GM12891 (cell line): ENCODE data around the gene WEE2.

Experiments used
- PAX5 ChIP-seq: IDR thresholded peaks from 2 replicates; pipeline ENCODE4 v1.6.1; 2011; ENCODE audit warnings: low read length, moderate library complexity, mild to moderate bottlenecking; ENCODE audit not compliant: insufficient read depth, severe bottlenecking
- POLR2A ChIP-seq: IDR thresholded peaks from 2 replicates; pipeline ENCODE4 v1.6.1; 2011; ENCODE audit warnings: low read depth, low read length, control low read depth
- POLR2AphosphoS5 ChIP-seq: IDR thresholded peaks from 2 replicates; pipeline ENCODE4 v1.6.1; 2011; ENCODE audit warnings: low read depth, low read length, control low read depth
- POU2F2 ChIP-seq: IDR thresholded peaks from 2 replicates; pipeline ENCODE4 v1.6.1; 2011; ENCODE audit warnings: low read depth, mild to moderate bottlenecking, control low read depth, low read length, moderate library complexity
- SPI1 ChIP-seq: IDR thresholded peaks from 2 replicates; pipeline ENCODE4 v1.6.1; 2011; ENCODE audit warnings: low read depth, low read length, control low read depth
- TAF1 ChIP-seq: IDR thresholded peaks from 2 replicates; pipeline ENCODE4 v1.6.1; 2011; ENCODE audit warnings: low read depth, low read length, control low read depth

GRCh38 chr7:141663081-141663849, 44.9 kb upstream of the WEE2 start:
- no peak for TF ChIP-seq POLR2AphosphoS5
- no peak for TF ChIP-seq POLR2A
- TF ChIP-seq TAF1 = no peak
- TF ChIP-seq POU2F2 = no peak
- TF ChIP-seq PAX5 = no peak
- TF ChIP-seq SPI1 = no peak
